Stimulated activated CD4-positive, alpha-beta T cell treated with anti-CD3 and anti-CD28 coated beads, Interleukin-12 subunit alpha, Interleukin-12 subunit beta, amount 100 ng/mL, for 4 hours (primary cell): ENCODE results near the gene NTRK3.

Experiments
- DNase-seq: peaks from one replicate; pipeline ENCODE4 v3.0.0-alpha.2; 2020

Gene NTRK3

GRCh38 chr15:88020806-88021205 is 235.7 kb downstream of the NTRK3 start:
- DNase-seq = no peak

GRCh38 chr15:88019656-88020055 is 236.9 kb downstream of the NTRK3 start:
- DNase-seq = no peak

GRCh38 chr15:88018869-88019641 is 237.5 kb downstream of the NTRK3 start:
- no peak for DNase-seq

GRCh38 chr15:88017753-88018152 is 238.8 kb downstream of the NTRK3 start:
- DNase-seq = no peak

- DNase-seq = no peak
Observed at GRCh38 chr15:88016406-88016805, 240.1 kb downstream of the NTRK3 start.

- DNase-seq = no peak
Observed at GRCh38 chr15:88015228-88015860, 241.2 kb downstream of the NTRK3 start.

GRCh38 chr15:88014454-88015160 is 241.9 kb downstream of the NTRK3 start:
- DNase-seq = no peak

- DNase-seq = no peak
Observed at GRCh38 chr15:88013111-88013510, 243.4 kb downstream of the NTRK3 start.

- no peak for DNase-seq
Observed at GRCh38 chr15:88012688-88013087, 243.9 kb downstream of the NTRK3 start.

- no peak for DNase-seq
Observed at GRCh38 chr15:88012233-88012632, 244.3 kb downstream of the NTRK3 start.

- no peak for DNase-seq
Observed at GRCh38 chr15:88011533-88011932, 245.0 kb downstream of the NTRK3 start.

- DNase-seq = no peak
Observed at GRCh38 chr15:88006146-88006545, 250.4 kb downstream of the NTRK3 start.

- no peak for DNase-seq
Observed at GRCh38 chr15:88004399-88004798, 252.1 kb downstream of the NTRK3 start.

GRCh38 chr15:88003541-88004327 is 252.8 kb downstream of the NTRK3 start:
- no peak for DNase-seq

- DNase-seq = no peak
Observed at GRCh38 chr15:88002706-88003105, 253.8 kb downstream of the NTRK3 start.

- no peak for DNase-seq
Observed at GRCh38 chr15:87998630-87999029, 257.9 kb downstream of the NTRK3 start.

- no peak for DNase-seq
Observed at GRCh38 chr15:87986776-87987175, 269.8 kb downstream of the NTRK3 start.

- no peak for DNase-seq
Observed at GRCh38 chr15:87985451-87985850, 271.1 kb downstream of the NTRK3 start.

GRCh38 chr15:87981969-87982368 is 274.6 kb downstream of the NTRK3 start:
- no peak for DNase-seq

- DNase-seq = no peak
Observed at GRCh38 chr15:87977907-87978306, 278.6 kb downstream of the NTRK3 start.

- no peak for DNase-seq
Observed at GRCh38 chr15:87976552-87976951, 280.0 kb downstream of the NTRK3 start.

GRCh38 chr15:87973501-87974215 is 282.9 kb downstream of the NTRK3 start:
- no peak for DNase-seq
